Renal cortical epithelial cell (primary cell): ENCODE data around the gene KIF12. TPM values are rescaled to one million over a fixed set of nuclear protein-coding genes. Genes with fewer than 3 reads are reported as not detected.
A peak's percentile ranks its signal among the peaks of the same experiment; 100 is the strongest.

ENCODE experiments used
- DNase-seq: peaks from one replicate; pipeline ENCODE4 v3.0.0-alpha.2; 2011; ENCODE audit warnings: low read depth
- total RNA-seq: library from RNA; depleted of rRNA; stranded (reverse); fragments of >200 nt; gene quantifications from 2 replicates; pipeline ENCODE4 v1.2.3, GENCODE V29; 2014

The KIF12 gene
- total RNA-seq, 1 donor from 2014 or later: 40.1 TPM

- DNase-seq: no peak
Observed at GRCh38 chr9:114105236-114105635, 6.1 kb upstream of the KIF12 start.

- peak; percentile 47 for DNase-seq
Observed at GRCh38 chr9:114102484-114102883, 3.4 kb upstream of the KIF12 start.

GRCh38 chr9:114100536-114100935 lies 1.4 kb upstream of the KIF12 start:
- DNase-seq: peak; percentile 88

- no peak for DNase-seq
Observed at GRCh38 chr9:114099669-114100270, 678 bp upstream of the KIF12 start.

- peak; percentile 39 for DNase-seq
Observed at GRCh38 chr9:114098021-114098935, 814 bp downstream of the KIF12 start.

GRCh38 chr9:114097613-114098020 lies 1.5 kb downstream of the KIF12 start:
- no peak for DNase-seq

- no peak for DNase-seq
Observed at GRCh38 chr9:114096866-114097612, 2.1 kb downstream of the KIF12 start.

- DNase-seq: no peak
Observed at GRCh38 chr9:114096041-114096511, 3.0 kb downstream of the KIF12 start.

GRCh38 chr9:114094971-114095370 lies 4.1 kb downstream of the KIF12 start:
- no peak for DNase-seq

GRCh38 chr9:114093761-114094505 lies 5.2 kb downstream of the KIF12 start:
- DNase-seq: no peak

GRCh38 chr9:114093031-114093471 lies 6.0 kb downstream of the KIF12 start:
- no peak for DNase-seq

- no peak for DNase-seq
Observed at GRCh38 chr9:114092336-114092735, 6.8 kb downstream of the KIF12 start.

GRCh38 chr9:114091711-114092110 lies 7.4 kb downstream of the KIF12 start:
- no peak for DNase-seq

GRCh38 chr9:114090798-114091197 lies 8.3 kb downstream of the KIF12 start:
- DNase-seq: no peak

- no peak for DNase-seq
Observed at GRCh38 chr9:114089206-114089840, 9.8 kb downstream of the KIF12 start.

GRCh38 chr9:114088571-114089170 lies 10.4 kb downstream of the KIF12 start:
- no peak for DNase-seq

- DNase-seq: no peak
Observed at GRCh38 chr9:114087721-114088120, 11.4 kb downstream of the KIF12 start.

- no peak for DNase-seq
Observed at GRCh38 chr9:114086607-114087006, 12.5 kb downstream of the KIF12 start.

- no peak for DNase-seq
Observed at GRCh38 chr9:114086009-114086408, 13.1 kb downstream of the KIF12 start.

- no peak for DNase-seq
Observed at GRCh38 chr9:114085387-114085789, 13.7 kb downstream of the KIF12 start.
